ENCODE data around the gene PTPRE. TPM values are rescaled to one million over a fixed set of nuclear protein-coding genes. Genes with fewer than 3 reads are reported as not detected.
"Not testable (repeated sequence)": the region's sequence is repeated elsewhere in the genome, so short reads cannot be mapped to it uniquely, and the experiment has no call there.

Gene PTPRE
- total RNA-seq, 1 experiment from 2014 or later = 3.1 TPM

GRCh38 chr10:128092454-128092853, 185.6 kb downstream of the PTPRE start (continued):
- TF ChIP-seq STAT6 (CRISPR knock-in tag; conservative IDR thresholded peaks at IDR 0.05; ENCODE audit: low read depth) (no peak), ZNF138 (CRISPR knock-in tag; conservative IDR thresholded peaks at IDR 0.05) (no peak), RORB (CRISPR knock-in tag; IDR thresholded peaks at IDR 0.05) (no peak)

DNA sequence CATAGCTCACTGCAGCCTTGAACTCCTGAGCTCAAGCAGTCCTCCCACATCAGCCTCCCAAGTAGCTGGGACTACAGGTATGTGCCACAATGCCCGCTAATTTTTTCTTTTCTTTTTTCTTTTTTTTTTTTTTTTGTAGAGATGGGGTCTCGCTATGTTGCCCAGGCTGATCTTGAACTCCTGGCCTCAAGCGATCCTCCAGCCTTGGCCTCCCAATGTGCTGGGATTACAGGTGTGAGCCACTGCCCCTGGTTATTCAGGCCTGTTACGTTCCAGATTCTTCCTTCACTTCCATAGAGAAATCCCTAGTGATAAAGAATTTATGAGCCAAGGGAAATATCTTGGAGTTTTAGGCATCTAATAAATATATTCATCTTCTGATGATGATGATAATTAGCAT, 187.7 kb downstream of the PTPRE start:
- CTCF ChIA-PET = interaction anchor here (1.1 kb wide), 1 partner anchor 16 kb away, joined by 4 read pairs; no protein-coding TSS in a partner anchor
- peaks cover 24% of the 10 kb centered on the region for H3K36me3 Mint-ChIP-seq
- H3K27me3 Mint-ChIP-seq (ENCODE audit: low read depth); H3K9me3 Mint-ChIP-seq; H3K27ac Mint-ChIP-seq; H3K4me3 Mint-ChIP-seq; DNase-seq (ENCODE audit: low spot score); ATAC-seq: not testable (repeated sequence)
- peaks cover 13% of the 10 kb centered on the region; the same call in 1 of the 2 replicates for H3K4me1 Mint-ChIP-seq
- POLR2A ChIA-PET = interaction anchor here (1.1 kb wide), 1 partner anchor 42 kb away, joined by 3 read pairs; no protein-coding TSS in a partner anchor
- peak; percentile 62; the same call in 1 of the 2 replicates for TF ChIP-seq ZNF121 (CRISPR knock-in tag; IDR thresholded peaks at IDR 0.05)

DNA sequence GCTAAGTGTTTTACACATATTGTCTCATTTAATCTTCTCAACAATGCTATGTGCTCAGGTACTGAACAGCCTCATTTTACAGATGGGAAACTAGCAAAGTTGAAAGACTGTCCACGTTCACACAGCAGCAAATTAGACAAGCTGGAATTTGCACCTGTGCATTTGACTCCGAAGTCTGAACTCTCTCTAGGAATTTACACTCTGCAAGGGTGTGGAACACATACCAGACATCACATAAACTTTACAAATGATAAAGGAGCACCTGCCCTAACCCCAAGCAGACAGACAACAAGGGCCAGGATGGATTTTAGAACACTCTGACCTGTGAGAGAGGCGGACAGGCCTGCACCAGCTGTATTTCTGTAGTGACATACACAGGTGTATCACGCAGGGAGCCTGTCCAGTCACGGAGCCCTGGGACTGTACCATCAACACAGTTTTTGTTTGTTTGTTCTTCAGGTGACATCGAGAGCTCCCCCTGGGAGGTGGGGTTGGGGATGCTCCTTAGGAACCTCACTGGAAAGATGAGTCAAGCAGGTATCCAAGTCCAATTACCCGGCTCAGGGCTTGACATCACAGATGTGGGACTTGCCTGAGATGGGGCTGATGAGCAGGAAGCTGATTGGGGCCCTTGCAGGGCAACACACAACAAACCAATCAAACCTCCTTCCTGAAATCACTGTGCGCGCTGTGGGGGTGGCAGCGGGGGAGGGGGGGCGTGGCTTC, 188.3 kb downstream of the PTPRE start:
- peak; percentile 7; the same call in 1 of the 2 replicates for ATAC-seq
- Mint-ChIP-seq H3K36me3 (peaks cover 29% of the 10 kb centered on the region), H3K4me1 (peaks cover 13% of the 10 kb centered on the region; the same call in 1 of the 2 replicates), H3K27ac (0 out of 2 replicates have a peak overlapping the region, but pooled peaks have one; percentile 54), H3K4me3 (no peak overlapping the region), H3K9me3 (no peaks in the 10 kb centered on the region), H3K27me3 (ENCODE audit: low read depth) (no peaks in the 10 kb centered on the region)
- DNase-seq (ENCODE audit: low spot score) = no peak
- TF ChIP-seq NFE2L1 (CRISPR knock-in tag; IDR thresholded peaks at IDR 0.05) (no peak), JUN (CRISPR knock-in tag; IDR thresholded peaks at IDR 0.05) (no peak), ELF4 (CRISPR knock-in tag; IDR thresholded peaks at IDR 0.05; ENCODE audit: low read depth) (no peak), IRF2 (CRISPR knock-in tag; IDR thresholded peaks at IDR 0.05; ENCODE audit: borderline replicate concordance, low read depth) (no peak), ZNF532 (CRISPR knock-in tag; IDR thresholded peaks at IDR 0.05; ENCODE audit: borderline replicate concordance) (no peak), STAT6 (CRISPR knock-in tag; conservative IDR thresholded peaks at IDR 0.05; ENCODE audit: low read depth) (no peak), CREB1 (CRISPR knock-in tag; IDR thresholded peaks at IDR 0.05) (no peak), TP53 (CRISPR knock-in tag; IDR thresholded peaks at IDR 0.05) (no peak)
- TF ChIP-seq, protein P1, sequence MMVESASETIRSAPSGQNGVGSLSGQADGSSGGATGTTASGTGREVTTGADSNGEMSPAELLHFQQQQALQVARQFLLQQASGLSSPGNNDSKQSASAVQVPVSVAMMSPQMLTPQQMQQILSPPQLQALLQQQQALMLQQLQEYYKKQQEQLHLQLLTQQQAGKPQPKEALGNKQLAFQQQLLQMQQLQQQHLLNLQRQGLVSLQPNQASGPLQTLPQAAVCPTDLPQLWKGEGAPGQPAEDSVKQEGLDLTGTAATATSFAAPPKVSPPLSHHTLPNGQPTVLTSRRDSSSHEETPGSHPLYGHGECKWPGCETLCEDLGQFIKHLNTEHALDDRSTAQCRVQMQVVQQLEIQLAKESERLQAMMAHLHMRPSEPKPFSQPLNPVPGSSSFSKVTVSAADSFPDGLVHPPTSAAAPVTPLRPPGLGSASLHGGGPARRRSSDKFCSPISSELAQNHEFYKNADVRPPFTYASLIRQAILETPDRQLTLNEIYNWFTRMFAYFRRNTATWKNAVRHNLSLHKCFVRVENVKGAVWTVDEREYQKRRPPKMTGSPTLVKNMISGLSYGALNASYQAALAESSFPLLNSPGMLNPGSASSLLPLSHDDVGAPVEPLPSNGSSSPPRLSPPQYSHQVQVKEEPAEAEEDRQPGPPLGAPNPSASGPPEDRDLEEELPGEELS (CRISPR knock-in tag; IDR thresholded peaks at IDR 0.05) = no peak
- TF ChIP-seq, protein P2, sequence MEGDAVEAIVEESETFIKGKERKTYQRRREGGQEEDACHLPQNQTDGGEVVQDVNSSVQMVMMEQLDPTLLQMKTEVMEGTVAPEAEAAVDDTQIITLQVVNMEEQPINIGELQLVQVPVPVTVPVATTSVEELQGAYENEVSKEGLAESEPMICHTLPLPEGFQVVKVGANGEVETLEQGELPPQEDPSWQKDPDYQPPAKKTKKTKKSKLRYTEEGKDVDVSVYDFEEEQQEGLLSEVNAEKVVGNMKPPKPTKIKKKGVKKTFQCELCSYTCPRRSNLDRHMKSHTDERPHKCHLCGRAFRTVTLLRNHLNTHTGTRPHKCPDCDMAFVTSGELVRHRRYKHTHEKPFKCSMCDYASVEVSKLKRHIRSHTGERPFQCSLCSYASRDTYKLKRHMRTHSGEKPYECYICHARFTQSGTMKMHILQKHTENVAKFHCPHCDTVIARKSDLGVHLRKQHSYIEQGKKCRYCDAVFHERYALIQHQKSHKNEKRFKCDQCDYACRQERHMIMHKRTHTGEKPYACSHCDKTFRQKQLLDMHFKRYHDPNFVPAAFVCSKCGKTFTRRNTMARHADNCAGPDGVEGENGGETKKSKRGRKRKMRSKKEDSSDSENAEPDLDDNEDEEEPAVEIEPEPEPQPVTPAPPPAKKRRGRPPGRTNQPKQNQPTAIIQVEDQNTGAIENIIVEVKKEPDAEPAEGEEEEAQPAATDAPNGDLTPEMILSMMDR (IDR thresholded peaks at IDR 0.05) = no peak
- ChIA-PET CTCF (interaction anchor here (1.1 to 1.2 kb wide), 2 partner anchors 17 to 26 kb away, joined by 4 read pairs; no protein-coding TSS in a partner anchor), POLR2A (interaction anchor here (0.7 to 1.1 kb wide), 2 partner anchors 9 to 41 kb away, joined by 3 read pairs; no protein-coding TSS in a partner anchor)
